ENCODE data around the gene ANK2.

DNA sequence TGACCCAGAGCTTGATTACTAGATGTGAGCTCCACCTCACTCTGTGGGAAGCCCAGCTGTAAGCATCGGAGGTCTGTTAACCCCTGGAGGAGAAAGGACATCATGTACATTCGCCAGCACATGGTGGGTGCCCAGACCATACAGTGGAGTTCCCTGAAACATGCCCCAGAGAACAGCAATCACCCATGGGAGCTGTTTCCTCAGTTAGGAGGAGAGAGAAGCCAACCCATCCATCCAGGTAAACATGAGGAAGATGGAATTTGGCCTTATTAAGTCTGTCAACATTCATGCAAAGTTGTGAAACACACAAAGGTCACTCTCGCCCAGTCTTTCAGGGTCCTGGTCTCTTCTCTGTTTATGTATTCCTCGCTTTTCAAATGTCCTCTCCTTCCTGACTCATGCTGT is 354.7 kb downstream of the ANK2 start:
- TF ChIP-seq, protein P1, sequence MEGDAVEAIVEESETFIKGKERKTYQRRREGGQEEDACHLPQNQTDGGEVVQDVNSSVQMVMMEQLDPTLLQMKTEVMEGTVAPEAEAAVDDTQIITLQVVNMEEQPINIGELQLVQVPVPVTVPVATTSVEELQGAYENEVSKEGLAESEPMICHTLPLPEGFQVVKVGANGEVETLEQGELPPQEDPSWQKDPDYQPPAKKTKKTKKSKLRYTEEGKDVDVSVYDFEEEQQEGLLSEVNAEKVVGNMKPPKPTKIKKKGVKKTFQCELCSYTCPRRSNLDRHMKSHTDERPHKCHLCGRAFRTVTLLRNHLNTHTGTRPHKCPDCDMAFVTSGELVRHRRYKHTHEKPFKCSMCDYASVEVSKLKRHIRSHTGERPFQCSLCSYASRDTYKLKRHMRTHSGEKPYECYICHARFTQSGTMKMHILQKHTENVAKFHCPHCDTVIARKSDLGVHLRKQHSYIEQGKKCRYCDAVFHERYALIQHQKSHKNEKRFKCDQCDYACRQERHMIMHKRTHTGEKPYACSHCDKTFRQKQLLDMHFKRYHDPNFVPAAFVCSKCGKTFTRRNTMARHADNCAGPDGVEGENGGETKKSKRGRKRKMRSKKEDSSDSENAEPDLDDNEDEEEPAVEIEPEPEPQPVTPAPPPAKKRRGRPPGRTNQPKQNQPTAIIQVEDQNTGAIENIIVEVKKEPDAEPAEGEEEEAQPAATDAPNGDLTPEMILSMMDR (optimal IDR thresholded peaks at IDR 0.05 in 1 of 3, IDR thresholded peaks at IDR 0.05 in 1 of 3, conservative IDR thresholded peaks at IDR 0.05 in 1 of 3; ENCODE audit: extremely low read depth in 1 of 3, insufficient read depth in 2 of 3, low read length in 3 of 3), result no peak
- TF ChIP-seq EZH2 (IDR thresholded peaks at IDR 0.05; ENCODE audit: low read length), result no peak
